DMS53 (cell line): ENCODE measurements around the gene TM9SF1.

ENCODE experiments used
- DNase-seq: peaks from one replicate; lab custom pipeline; 2025; lab: John Stamatoyannopoulos, UW

Gene TM9SF1

GRCh38 chr14:24197056-24197450 lies 1.8 kb upstream of the TM9SF1 start:
- DNase-seq: no peak

GRCh38 chr14:24196071-24197055 lies 1.1 kb upstream of the TM9SF1 start:
- DNase-seq: peak; percentile 52

GRCh38 chr14:24194873-24195185 lies 412 bp downstream of the TM9SF1 start:
- DNase-seq: no peak

GRCh38 chr14:24194186-24194872 lies 912 bp downstream of the TM9SF1 start:
- DNase-seq: no peak

- no peak for DNase-seq
These were observed 2.3 kb downstream of the TM9SF1 start for GRCh38 chr14:24192933-24193332.

GRCh38 chr14:24190416-24190815 lies 4.8 kb downstream of the TM9SF1 start:
- no peak for DNase-seq

GRCh38 chr14:24189460-24189859 lies 5.8 kb downstream of the TM9SF1 start:
- DNase-seq: no peak

- no peak for DNase-seq
These were observed 6.2 kb downstream of the TM9SF1 start for GRCh38 chr14:24189059-24189375.

- peak; percentile 98 for DNase-seq
These were observed 6.8 kb downstream of the TM9SF1 start, which contains the start of gene IPO4 for GRCh38 chr14:24188251-24189058. IPO4 (minus strand) TSS chr14:24188816; CDS start chr14:24188787, 29 bp downstream.

GRCh38 chr14:24187539-24187915 lies 7.7 kb downstream of the TM9SF1 start:
- no peak for DNase-seq

GRCh38 chr14:24186831-24187538 lies 8.3 kb downstream of the TM9SF1 start:
- DNase-seq: no peak

GRCh38 chr14:24185741-24186140 lies 9.5 kb downstream of the TM9SF1 start:
- no peak for DNase-seq

GRCh38 chr14:24185026-24185425 lies 10.2 kb downstream of the TM9SF1 start:
- DNase-seq: no peak

GRCh38 chr14:24184104-24184970 lies 10.9 kb downstream of the TM9SF1 start:
- no peak for DNase-seq

GRCh38 chr14:24183014-24183481 lies 12.2 kb downstream of the TM9SF1 start:
- no peak for DNase-seq

GRCh38 chr14:24182110-24182882 lies 12.9 kb downstream of the TM9SF1 start:
- DNase-seq: no peak

- DNase-seq: no peak
These were observed 13.7 kb downstream of the TM9SF1 start for GRCh38 chr14:24181371-24182077.

GRCh38 chr14:24179961-24180796 lies 15.1 kb downstream of the TM9SF1 start:
- DNase-seq: peak; percentile 51
